Dedifferentiated amniotic fluid mesenchymal stem cell (primary cell): ENCODE measurements around the gene GNRH2.
A peak's percentile ranks its signal among the peaks of the same experiment; 100 is the strongest.
"Not testable (repeated sequence)": the region's sequence is repeated elsewhere in the genome, so short reads cannot be mapped to it uniquely, and the experiment has no call there.

Source experiments
- DNase-seq: peaks from one replicate; pipeline ENCODE4 v3.0.0-alpha.2; 2016; ENCODE audit errors: extremely low spot score

The GNRH2 gene, protein sequence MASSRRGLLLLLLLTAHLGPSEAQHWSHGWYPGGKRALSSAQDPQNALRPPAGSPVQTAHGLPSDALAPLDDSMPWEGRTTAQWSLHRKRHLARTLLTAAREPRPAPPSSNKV

GRCh38 chr20:3043322-3043721 is at the start of gene GNRH2:
TSS of gene GNRH2 (plus strand) at chr20:3043622. CDS start at chr20:3044415, 793 bp downstream.
- DNase-seq: no peak

GRCh38 chr20:2995796-2996195 is 47.6 kb upstream of the GNRH2 start:
- no peak for DNase-seq

GRCh38 chr20:2998728-2999127 is 44.7 kb upstream of the GNRH2 start:
- no peak for DNase-seq

DNA sequence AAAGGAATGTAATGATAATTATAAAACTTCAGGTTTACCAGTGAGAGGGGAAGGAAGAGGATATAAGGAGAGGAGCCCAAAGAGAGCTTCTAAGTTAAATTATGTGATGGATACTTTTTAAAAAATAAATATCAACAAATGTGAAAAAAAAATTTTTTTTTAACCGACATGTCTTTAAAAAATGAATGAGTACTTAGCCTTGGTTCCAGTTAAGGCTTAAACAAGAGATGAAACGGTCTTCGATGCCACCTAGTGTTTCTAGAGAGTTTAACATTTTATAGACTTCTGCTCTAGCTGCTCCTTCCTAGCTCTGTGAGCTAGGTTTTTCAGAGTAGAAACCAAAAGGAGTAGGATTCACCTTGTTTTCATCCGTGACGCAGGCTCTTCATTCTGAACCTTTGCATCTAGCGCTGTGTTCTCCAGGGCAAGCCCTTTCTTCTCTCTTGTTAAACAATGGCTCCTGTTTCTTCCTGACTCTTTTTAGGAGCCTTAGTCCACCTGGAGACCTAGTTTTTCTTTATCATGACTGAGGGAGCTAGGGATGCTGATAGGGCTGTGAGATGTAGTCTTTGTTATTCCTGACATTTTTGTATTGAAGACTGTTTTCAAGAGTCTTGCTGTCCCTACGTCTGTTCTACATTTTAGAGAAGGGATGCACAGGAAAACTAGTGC is 42.4 kb upstream of the GNRH2 start:
- DNase-seq: no peak

GRCh38 chr20:3003416-3003815 is 40.0 kb upstream of the GNRH2 start:
- DNase-seq: no peak

DNA sequence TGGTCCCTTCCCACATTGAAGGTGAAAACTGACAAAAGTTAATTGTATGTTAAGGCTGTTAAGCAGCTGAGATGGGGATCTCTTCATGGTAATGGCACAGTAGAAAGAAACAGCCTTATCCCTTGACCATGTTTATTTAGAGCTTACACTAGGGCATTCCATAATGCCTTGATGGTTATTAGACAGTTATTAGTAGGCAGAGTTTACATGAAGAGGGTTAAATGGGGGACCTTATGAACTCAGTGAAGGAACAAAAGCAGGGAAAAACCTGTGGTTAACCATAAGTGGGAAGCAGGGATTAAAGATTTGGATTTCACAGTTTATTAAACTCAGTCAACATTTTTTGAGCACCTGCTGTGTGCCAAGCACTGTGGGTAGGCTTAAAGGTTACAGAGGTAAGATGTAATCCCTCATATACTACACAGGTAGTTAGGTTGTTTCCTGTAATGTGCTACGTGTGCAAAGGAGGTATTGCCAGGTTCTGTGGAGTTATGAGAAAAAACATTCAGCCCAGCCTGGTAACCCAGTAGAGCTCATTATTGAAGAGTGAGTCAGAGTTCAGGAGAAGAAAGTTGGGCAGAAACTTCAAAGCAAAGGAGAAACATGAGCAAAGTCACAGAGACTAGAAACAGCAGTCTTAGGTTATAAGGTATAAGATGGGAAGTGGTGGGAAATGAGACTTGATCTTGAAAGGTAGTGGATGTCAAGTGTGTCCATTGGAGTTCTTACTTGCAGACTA is 32.3 kb upstream of the GNRH2 start:
- DNase-seq: peak; percentile 22

DNA sequence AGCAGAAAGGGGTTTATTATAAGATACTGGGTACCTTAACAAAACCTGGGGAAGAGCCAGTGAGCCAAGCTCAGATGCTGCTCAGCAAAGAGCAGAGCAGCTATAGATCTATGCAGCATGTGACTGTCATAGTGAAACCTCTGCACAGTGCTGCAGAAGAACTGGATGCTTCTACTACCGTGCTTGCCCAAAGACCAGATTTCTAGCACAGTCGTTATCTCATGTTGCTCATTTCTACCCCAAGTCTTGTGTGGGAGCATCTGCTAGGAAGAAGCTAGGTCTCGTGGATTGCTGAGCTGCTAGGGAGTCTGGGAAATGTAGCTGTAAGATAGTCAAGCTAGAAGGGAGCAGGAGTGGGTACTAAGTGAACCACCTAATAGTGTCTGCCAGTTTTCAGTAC is 31.7 kb upstream of the GNRH2 start:
- no peak for DNase-seq

GRCh38 chr20:3013771-3014170 is 29.7 kb upstream of the GNRH2 start:
- no peak for DNase-seq

- no peak for DNase-seq
These were observed 29.2 kb upstream of the GNRH2 start for GRCh38 chr20:3014179-3014578.

DNA sequence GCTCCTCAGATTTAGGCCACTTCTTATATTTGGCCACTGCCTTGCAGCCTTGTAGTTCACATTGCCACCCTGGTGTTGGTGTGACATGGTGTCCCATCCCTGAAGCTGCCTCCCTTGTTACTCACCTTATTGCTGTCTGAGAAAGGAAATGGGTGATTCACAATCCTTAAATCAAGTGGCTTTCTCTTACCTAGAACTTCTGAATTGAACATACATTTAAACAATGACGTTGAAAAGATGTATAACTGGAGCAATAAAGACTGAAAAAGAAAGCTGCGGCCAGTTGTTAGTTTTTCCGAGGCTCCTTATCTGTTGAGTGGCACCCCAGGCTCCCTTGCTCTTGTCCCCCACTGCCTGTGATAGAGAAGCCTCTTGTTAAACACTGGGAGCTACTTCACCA is 28.8 kb upstream of the GNRH2 start:
- DNase-seq: no peak

- DNase-seq: not testable (repeated sequence)
These were observed 28.1 kb upstream of the GNRH2 start for GRCh38 chr20:3015302-3015701.

- no peak for DNase-seq
These were observed 22.1 kb upstream of the GNRH2 start for GRCh38 chr20:3021327-3021726.

GRCh38 chr20:3021777-3022176 is 21.6 kb upstream of the GNRH2 start:
- DNase-seq: no peak

GRCh38 chr20:3022559-3023490 is 20.6 kb upstream of the GNRH2 start:
- not testable (repeated sequence) for DNase-seq

- no peak for DNase-seq
These were observed 15.4 kb upstream of the GNRH2 start for GRCh38 chr20:3027987-3028386.

GRCh38 chr20:3031524-3032147 is 11.8 kb upstream of the GNRH2 start:
- no peak for DNase-seq

DNA sequence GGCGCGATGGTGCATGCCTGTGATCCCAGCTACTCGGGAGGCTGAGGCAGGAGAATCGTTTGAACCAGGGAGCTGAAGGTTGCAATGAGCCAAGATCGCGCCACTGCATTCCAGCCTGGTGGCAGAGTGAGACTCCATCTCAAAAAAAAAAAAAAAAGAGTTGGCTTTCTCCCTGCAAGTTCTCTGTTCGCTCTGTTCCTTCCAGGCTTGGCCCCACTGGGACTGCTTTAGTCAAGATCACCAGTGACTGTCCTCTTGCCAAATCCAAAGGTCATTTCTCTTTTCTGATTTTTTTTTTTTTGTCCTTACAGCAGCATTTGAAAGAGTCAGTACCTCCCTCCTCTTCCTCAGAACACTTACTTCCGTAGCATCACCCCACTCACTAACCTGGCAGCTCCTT is 10.8 kb upstream of the GNRH2 start:
- DNase-seq: no peak

GRCh38 chr20:3037654-3038053 is 5.8 kb upstream of the GNRH2 start:
- no peak for DNase-seq

GRCh38 chr20:3038454-3038853 is 5.0 kb upstream of the GNRH2 start:
- DNase-seq: no peak

- no peak for DNase-seq
These were observed 4.0 kb upstream of the GNRH2 start for GRCh38 chr20:3039426-3039825.

DNA sequence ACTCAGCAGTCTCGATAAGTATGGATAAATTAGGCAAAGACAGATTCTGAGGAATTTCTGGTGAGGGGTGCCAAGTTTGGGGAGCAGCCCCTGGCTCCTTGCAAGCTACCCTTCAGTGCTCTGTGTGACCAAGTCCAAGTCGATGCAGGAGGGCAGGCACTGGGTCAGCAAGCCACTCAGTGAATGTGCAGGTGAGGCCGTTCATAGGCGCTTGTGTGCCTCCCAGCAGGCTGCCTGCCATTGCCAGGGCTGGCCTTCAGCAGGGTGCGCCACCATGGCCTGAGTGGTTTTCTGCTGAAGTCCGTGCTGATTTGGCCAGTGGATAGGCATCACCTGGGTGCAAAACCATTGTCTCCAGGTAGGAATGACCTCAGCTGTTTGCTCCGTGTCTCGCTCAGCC is 3.3 kb upstream of the GNRH2 start:
- DNase-seq: no peak
